PFSK-1 (cell line): ENCODE data around the gene CDC42BPG.

ENCODE experiments used
- FOXP2 ChIP-seq: optimal IDR thresholded peaks from 2 replicates; pipeline ENCODE3; 2011; ENCODE audit warnings: borderline replicate concordance, control low read depth, inconsistent platforms; ENCODE audit not compliant: insufficient read depth; ENCODE audit errors: extremely low read length, extremely low read depth
- POLR2AphosphoS5 ChIP-seq: IDR thresholded peaks from 2 replicates; pipeline ENCODE4 v1.6.1; 2012; ENCODE audit warnings: low read depth, mild to moderate bottlenecking, control low read depth, low read length, moderate library complexity
- REST ChIP-seq, 2 experiments: IDR thresholded peaks; 2 replicates each; pipeline versions ENCODE4 v1.6.1 to v1.8.0; 2011 to 2012; ENCODE audit warnings: low read depth in 2 of 2, low read length in 2 of 2, control low read depth in 1 of 2, inconsistent platforms in 1 of 2, mild to moderate bottlenecking in 1 of 2, moderate library complexity in 1 of 2; ENCODE audit not compliant: insufficient read depth in 1 of 2
- SIN3A ChIP-seq: IDR thresholded peaks from 2 replicates; pipeline ENCODE4 v1.6.1; 2012; ENCODE audit warnings: mild to moderate bottlenecking, low read length, moderate library complexity, borderline replicate concordance; ENCODE audit not compliant: insufficient read depth
- TAF1 ChIP-seq: IDR thresholded peaks from 2 replicates; pipeline ENCODE4 v1.6.1; 2012; ENCODE audit warnings: low read length, control low read depth, borderline replicate concordance; ENCODE audit not compliant: insufficient read depth

Gene CDC42BPG

GRCh38 chr11:64789331-64790204 is 54.9 kb downstream of the CDC42BPG start:
- TF ChIP-seq TAF1 (no peak), REST (IDR thresholded peaks at IDR 0.05; ENCODE audit: insufficient read depth in 1 of 2, low read depth in 2 of 2, low read length in 2 of 2) (no peak), SIN3A (no peak), FOXP2 (no peak)

- TF ChIP-seq REST (IDR thresholded peaks at IDR 0.05; ENCODE audit: insufficient read depth in 1 of 2, low read depth in 2 of 2, low read length in 2 of 2): no peak
- no peak for TF ChIP-seq FOXP2
- TF ChIP-seq POLR2AphosphoS5: no peak
Observed at GRCh38 chr11:64788321-64789215, 55.9 kb downstream of the CDC42BPG start.

GRCh38 chr11:64787526-64788320 is 56.7 kb downstream of the CDC42BPG start:
- TF ChIP-seq FOXP2: no peak
- no peak for TF ChIP-seq SIN3A
- TF ChIP-seq TAF1: no peak
- no peak for TF ChIP-seq REST (IDR thresholded peaks at IDR 0.05; ENCODE audit: insufficient read depth in 1 of 2, low read depth in 2 of 2, low read length in 2 of 2)
- no peak for TF ChIP-seq POLR2AphosphoS5

GRCh38 chr11:64786308-64786707 is 58.1 kb downstream of the CDC42BPG start:
- TF ChIP-seq POLR2AphosphoS5 (no peak), FOXP2 (no peak), SIN3A (no peak), REST (IDR thresholded peaks at IDR 0.05; ENCODE audit: insufficient read depth in 1 of 2, low read depth in 2 of 2, low read length in 2 of 2) (no peak), TAF1 (no peak)
